Duodenal mucosa (tissue), 2 donors: Measurements from ENCODE around the gene RAB44.
A peak's percentile ranks its signal among the peaks of the same experiment; 100 is the strongest.

Source experiments
- H3K27ac ChIP-seq: one replicate; pipeline ENCODE4 v1.7.0; 2013; ENCODE audit warnings: low read depth, low read length
- H3K27me3 ChIP-seq, 2 donors: one replicate each; pipeline ENCODE4 v1.7.0; 2013; ENCODE audit warnings: low read length in 2 of 2, control low read depth in 1 of 2; ENCODE audit not compliant: insufficient read depth in 2 of 2, control insufficient read depth in 1 of 2
- H3K36me3 ChIP-seq, 2 donors: one replicate each; pipeline ENCODE4 v1.7.0; 2013; ENCODE audit warnings: low read length in 2 of 2, control low read depth in 1 of 2; ENCODE audit not compliant: insufficient read depth in 2 of 2, control insufficient read depth in 1 of 2
- H3K4me1 ChIP-seq, 2 donors: one replicate each; pipeline ENCODE4 v1.7.0; 2013; ENCODE audit warnings: low read length in 2 of 2, control low read depth in 1 of 2; ENCODE audit not compliant: insufficient read depth in 2 of 2, control insufficient read depth in 1 of 2
- H3K4me3 ChIP-seq, 2 donors: one replicate each; pipeline ENCODE4 v1.7.0; 2013; ENCODE audit warnings: low read length in 2 of 2, low read depth in 1 of 2
- H3K9ac ChIP-seq, 2 donors: one replicate each; pipeline ENCODE4 v1.7.0; 2013; ENCODE audit warnings: low read length in 2 of 2, low read depth in 1 of 2
- H3K9me3 ChIP-seq, 2 donors: one replicate each; pipeline ENCODE4 v1.7.0; 2013; ENCODE audit warnings: low read length in 2 of 2, control low read depth in 1 of 2; ENCODE audit not compliant: control insufficient read depth in 1 of 2

RAB44 gene

DNA sequence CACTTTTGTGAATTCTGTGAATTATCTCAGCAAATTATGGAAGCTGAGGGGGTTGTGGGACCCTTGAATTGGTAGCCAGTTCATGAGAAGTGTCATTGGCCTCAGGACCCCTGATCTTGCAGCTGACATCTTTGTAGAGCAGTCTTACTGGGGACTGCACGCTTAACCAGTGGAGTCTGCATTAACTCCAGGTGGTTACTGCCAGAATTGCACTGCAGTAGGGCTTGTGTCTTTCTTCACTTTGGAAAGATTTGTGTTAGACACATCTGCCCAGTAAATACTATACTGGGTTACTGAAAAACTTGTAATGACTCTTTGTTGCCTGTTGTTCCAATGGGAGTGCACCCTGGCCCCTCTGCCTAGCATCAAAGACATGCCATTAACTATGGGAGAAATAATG, 40.4 kb upstream of the RAB44 start:
- H3K9me3 ChIP-seq: no peaks in the 10 kb centered on the region
- no peak overlapping the region for H3K27ac ChIP-seq
- H3K9ac ChIP-seq: no peak overlapping the region

DNA sequence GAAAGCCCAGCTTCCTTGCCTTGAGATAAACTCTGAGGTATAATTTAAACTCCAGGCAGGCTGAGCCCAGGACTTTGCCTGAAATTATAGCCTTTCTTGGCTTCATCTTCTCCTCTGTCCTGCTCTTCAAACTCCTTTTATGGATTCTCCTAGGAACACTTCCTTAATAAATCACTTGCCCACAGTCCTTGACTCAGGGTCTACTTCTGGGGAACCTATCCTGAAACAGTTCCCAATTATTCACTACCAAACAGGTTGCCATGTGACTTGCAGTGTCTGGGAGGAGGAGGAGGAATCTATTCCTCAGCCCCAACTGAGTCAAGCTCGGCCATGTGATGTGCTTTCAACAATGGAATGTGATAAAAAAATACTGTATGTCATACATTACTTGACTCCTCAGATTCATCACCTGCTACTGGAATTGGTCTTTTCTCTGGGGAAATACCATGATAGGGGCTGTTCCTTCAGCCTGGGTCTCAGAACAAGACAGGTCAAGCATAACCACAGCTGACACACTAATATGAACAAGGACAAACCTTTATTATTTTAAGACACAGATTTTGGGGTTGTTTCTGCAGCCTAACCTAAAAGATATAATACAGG, 39.6 kb upstream of the RAB44 start:
- Histone ChIP-seq H3K4me3 (no peak overlapping the region), H3K27ac (no peak overlapping the region), H3K27me3 (peaks cover 0 to 2% of the 10 kb centered on the region in 2 donors), H3K9me3 (no peaks in the 10 kb centered on the region), H3K36me3 (no peaks in the 10 kb centered on the region), H3K9ac (no peak overlapping the region), H3K4me1 (peaks cover 21 to 23% of the 10 kb centered on the region in 2 donors)

More for the DNA sequence above, 40.4 kb upstream of the RAB44 start:
- H3K27me3 ChIP-seq: peaks cover 0 to 2% of the 10 kb centered on the region in 2 donors
- no peak overlapping the region for H3K4me3 ChIP-seq
- H3K4me1 ChIP-seq: peaks cover 14 to 15% of the 10 kb centered on the region in 2 donors
- no peaks in the 10 kb centered on the region for H3K36me3 ChIP-seq

DNA sequence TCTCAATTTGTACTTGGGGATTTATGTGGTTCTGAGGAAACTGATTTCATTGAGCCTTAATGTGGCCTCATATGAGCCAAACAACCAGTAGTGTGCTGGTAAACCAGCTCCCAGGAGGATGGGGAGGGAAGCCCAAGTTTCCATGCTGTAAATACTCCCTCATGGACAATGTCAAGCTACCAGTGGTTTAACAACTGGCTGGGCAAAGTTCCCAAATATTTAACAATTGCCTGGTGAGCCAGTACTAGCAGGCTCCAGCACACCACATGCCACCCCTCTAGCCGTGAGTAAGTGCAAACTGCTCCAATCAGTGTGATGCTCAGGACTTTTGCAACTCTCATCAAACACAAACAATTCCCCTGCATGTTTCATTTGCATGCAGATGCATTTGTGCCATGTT, 38.4 kb upstream of the RAB44 start:
- Histone ChIP-seq H3K4me1 (peaks cover 26% of the 10 kb centered on the region in 2 donors), H3K9me3 (no peaks in the 10 kb centered on the region), H3K4me3 (no peak overlapping the region), H3K36me3 (no peaks in the 10 kb centered on the region), H3K27ac (no peak overlapping the region), H3K9ac (no peak overlapping the region), H3K27me3 (peaks cover 0 to 2% of the 10 kb centered on the region in 2 donors)

DNA sequence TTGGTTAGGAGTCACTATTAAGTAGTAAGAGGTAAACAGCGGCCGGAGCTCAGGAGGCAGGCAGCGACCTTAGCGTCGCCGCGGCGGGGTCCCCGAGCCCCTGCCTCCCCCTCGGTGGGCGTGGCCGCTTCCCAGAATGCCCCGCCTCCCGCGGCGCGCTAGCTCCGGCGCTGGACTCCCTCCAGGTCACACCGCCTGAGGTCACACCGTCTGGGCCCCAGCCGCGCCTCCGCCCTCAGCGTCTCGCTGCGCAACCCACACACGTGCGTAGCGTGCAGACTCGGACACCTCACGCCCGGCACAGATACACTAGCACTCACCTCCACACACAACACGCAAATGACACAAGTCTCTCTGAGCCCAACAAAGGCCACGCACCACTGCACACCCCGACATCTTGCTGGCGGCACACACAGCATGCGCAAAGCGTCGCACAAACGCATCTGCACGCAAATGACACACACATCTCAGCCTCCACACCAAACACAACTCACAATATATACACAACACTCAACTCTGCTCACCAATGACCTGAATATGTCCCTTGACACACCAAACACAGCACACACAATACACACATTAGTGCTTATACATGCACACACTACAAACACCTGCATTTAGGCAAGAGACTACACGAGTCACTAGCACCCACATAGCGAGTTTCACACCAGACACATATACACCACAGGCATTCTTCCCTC, 36.7 kb upstream of the RAB44 start:
- H3K27me3 ChIP-seq: peaks cover 0 to 2% of the 10 kb centered on the region in 2 donors
- H3K9ac ChIP-seq: peak overlapping the region in 1 of 2 donors; percentile 43
- no peaks in the 10 kb centered on the region for H3K36me3 ChIP-seq
- peaks cover 26% of the 10 kb centered on the region in 2 donors for H3K4me1 ChIP-seq
- no peaks in the 10 kb centered on the region for H3K9me3 ChIP-seq
- H3K4me3 ChIP-seq: peak overlapping the region; percentile 17 to 55
- no peak overlapping the region for H3K27ac ChIP-seq

DNA sequence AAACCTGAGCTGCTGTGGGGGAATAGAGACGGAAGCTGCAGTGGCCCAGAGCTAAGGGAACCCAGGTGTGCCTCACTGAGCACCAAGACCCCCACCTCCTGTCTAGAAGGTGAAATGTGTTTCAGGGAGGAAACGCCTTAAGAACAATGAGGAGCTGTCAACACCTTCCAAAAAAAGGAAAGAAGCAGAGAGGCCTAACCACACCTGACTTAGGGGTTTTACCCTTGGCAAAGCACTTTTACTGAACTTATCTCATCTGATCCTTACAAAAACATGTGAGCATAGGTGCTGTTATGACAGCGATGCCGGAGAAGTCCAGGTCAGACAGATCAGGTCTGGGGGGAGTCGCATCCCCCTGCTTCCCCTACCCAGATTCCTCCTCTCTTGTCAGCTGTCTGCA, 35.2 kb upstream of the RAB44 start:
- Histone ChIP-seq H3K4me1 (peaks cover 26 to 37% of the 10 kb centered on the region in 2 donors), H3K27me3 (peaks cover 0 to 2% of the 10 kb centered on the region in 2 donors), H3K27ac (no peak overlapping the region), H3K36me3 (no peaks in the 10 kb centered on the region), H3K4me3 (peak overlapping the region; percentile 1 to 2), H3K9me3 (no peaks in the 10 kb centered on the region), H3K9ac (no peak overlapping the region)

DNA sequence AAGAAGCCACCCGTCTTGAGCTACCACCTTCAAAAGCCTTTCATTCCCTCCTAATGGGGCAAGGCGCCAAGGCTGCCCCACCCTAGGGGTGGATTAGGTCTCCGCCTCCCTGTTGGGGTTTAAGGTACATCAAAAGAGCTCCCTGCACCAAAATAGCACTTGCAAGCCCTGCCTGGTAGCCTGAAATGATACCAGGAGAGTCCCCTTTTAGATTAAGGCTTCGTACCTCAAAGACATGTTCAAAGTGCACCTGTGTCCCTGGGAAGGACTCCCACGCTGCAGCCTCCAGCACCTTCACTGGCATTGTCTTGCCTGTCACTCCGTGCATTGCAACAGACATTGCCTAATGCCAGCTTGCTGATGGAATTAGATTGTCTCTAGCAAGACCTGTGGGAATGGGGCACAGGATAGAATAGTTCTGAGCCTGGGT, 34.8 kb upstream of the RAB44 start:
- Histone ChIP-seq H3K9me3 (no peaks in the 10 kb centered on the region), H3K27ac (no peak overlapping the region), H3K4me1 (peaks cover 24 to 34% of the 10 kb centered on the region in 2 donors), H3K27me3 (peaks cover 0 to 2% of the 10 kb centered on the region in 2 donors), H3K36me3 (no peaks in the 10 kb centered on the region), H3K4me3 (peak overlapping the region; percentile 1 to 2), H3K9ac (peak overlapping the region in 1 of 2 donors; percentile 7)

DNA sequence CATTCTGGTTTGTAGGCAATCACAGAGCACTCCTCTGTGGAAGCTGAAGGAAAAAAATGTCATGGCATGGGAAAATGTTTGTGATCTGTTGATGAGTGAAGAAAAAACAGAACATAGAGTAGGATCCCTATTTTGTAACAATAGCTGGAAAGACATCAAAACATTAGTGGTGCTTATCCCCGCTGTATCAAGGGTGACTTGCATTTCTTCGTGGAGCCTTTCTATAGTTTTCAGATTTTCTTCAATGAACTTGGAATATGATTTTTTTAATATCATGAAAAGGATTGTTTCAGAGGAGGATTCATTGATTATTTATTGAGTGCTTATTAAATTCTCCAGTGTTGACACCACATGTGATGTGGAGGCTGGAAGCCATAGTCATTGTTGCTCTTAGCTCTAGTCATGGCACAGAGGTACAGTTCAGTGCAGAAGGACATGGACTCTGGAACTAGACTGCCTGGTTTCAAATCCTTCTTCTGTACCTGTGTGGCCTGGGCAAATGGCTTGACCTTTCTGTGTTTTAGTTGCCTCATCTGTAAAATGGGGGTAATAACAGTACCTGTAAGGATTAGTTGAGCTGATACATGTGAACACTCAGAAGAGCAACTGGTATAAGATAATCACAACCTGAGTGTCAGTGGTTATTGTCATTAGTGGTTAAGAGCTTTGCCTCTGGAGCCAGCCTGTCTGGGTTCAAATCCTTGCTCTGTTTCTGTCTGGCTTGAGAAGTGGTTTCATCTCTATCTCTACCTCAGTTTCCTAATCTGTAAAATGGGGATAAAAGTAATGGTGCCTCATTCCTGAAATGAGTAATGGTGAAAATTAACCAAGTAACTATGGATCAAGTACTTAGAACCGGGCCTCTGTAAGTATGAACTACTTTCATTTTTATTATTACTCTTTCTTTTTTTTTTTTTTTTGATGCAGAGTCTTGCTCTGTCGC, 33.9 kb upstream of the RAB44 start:
- peaks cover 0 to 2% of the 10 kb centered on the region in 2 donors for H3K27me3 ChIP-seq
- no peaks in the 10 kb centered on the region for H3K36me3 ChIP-seq
- no peak overlapping the region for H3K4me3 ChIP-seq
- H3K4me1 ChIP-seq: peaks cover 23 to 31% of the 10 kb centered on the region in 2 donors
- no peak overlapping the region for H3K9ac ChIP-seq
- H3K27ac ChIP-seq: no peak overlapping the region
- H3K9me3 ChIP-seq: no peaks in the 10 kb centered on the region

DNA sequence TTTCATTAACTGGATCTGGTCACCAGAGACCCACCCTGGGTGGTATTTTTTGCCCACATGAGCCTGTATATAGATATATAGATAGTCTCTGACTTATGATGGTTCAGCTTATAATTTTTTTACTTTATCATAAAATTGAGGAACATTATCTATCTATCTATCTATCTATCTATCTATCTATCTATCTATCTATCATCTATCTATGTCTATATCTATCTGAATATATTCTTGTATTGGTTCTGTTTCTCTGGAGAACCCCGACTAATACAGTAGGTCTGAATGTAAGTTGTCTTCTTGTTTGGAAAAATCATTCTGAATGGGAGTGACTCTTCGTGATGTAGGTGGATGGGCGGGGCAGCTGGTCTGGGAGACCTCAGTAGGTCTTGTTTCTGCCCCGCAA, 32.4 kb upstream of the RAB44 start:
- no peaks in the 10 kb centered on the region for H3K9me3 ChIP-seq
- H3K36me3 ChIP-seq: no peaks in the 10 kb centered on the region
- H3K27ac ChIP-seq: no peak overlapping the region
- H3K4me3 ChIP-seq: no peak overlapping the region
- H3K4me1 ChIP-seq: peaks cover 23 to 31% of the 10 kb centered on the region in 2 donors
- no peak overlapping the region for H3K9ac ChIP-seq
- H3K27me3 ChIP-seq: peaks cover 0 to 2% of the 10 kb centered on the region in 2 donors

DNA sequence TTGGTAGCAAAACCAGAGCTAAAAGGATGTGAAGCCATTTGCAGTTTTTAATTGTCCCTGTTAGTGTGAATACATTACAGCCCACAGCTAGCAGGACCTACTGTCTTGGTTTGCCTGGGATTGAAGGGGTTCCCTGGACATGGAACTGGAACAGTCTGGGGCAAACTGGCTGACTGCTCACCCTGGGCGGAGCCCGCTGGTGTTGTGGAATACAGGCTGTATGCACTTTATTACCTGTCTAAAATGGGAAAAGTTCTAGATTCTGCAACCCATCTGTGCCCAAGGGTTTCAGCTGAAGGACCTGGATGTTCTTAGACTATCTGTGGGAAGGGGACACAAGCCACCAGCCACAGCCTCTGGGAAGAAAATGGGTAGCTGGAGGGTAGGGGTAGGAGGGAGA, 31.3 kb upstream of the RAB44 start:
- H3K27ac ChIP-seq: no peak overlapping the region
- no peaks in the 10 kb centered on the region for H3K36me3 ChIP-seq

More for the DNA sequence above, 31.3 kb upstream of the RAB44 start:
- Histone ChIP-seq H3K9me3 (no peaks in the 10 kb centered on the region), H3K27me3 (no peaks in the 10 kb centered on the region), H3K4me3 (no peak overlapping the region), H3K9ac (no peak overlapping the region), H3K4me1 (peaks cover 20 to 32% of the 10 kb centered on the region in 2 donors)
